ENCODE results near the gene PDE4C.

The PDE4C gene

GRCh38 chr19:18249834-18250233, 23.6 kb upstream of the PDE4C start:
- no peak for DNase-seq (ENCODE audit: low spot score in 2 of 2)
- ATAC-seq (replicated peaks; ENCODE audit: extremely low read depth, poor library complexity, severe bottlenecking) = no peak
- H3K27me3 Mint-ChIP-seq = peaks cover 44% of the 10 kb centered on the region
- H3K36me3 Mint-ChIP-seq (ENCODE audit: insufficient read depth) = peaks cover 6% of the 10 kb centered on the region
- H3K4me1 Mint-ChIP-seq = peaks cover 6% of the 10 kb centered on the region
- no peaks in the 10 kb centered on the region for H3K9me3 Mint-ChIP-seq
- no peak overlapping the region for H3K27ac Mint-ChIP-seq (ENCODE audit: low read depth)
- no peak overlapping the region for H3K4me3 Mint-ChIP-seq

GRCh38 chr19:18245297-18245696, 19.1 kb upstream of the PDE4C start:
- DNase-seq (ENCODE audit: low spot score in 2 of 2) (no peak), ATAC-seq (replicated peaks; ENCODE audit: extremely low read depth, poor library complexity, severe bottlenecking) (no peak)
- peaks cover 1% of the 10 kb centered on the region for H3K36me3 Mint-ChIP-seq (ENCODE audit: insufficient read depth)
- no peak overlapping the region for H3K4me3 Mint-ChIP-seq
- no peaks in the 10 kb centered on the region for H3K9me3 Mint-ChIP-seq
- H3K4me1 Mint-ChIP-seq = no peaks in the 10 kb centered on the region
- H3K27me3 Mint-ChIP-seq = peaks cover 10% of the 10 kb centered on the region
- H3K27ac Mint-ChIP-seq (ENCODE audit: low read depth) = no peak overlapping the region

- ATAC-seq (replicated peaks; ENCODE audit: extremely low read depth, poor library complexity, severe bottlenecking) (no peak), DNase-seq (ENCODE audit: low spot score in 2 of 2) (no peak)
- Mint-ChIP-seq H3K27me3 (peaks cover 39% of the 10 kb centered on the region), H3K27ac (ENCODE audit: low read depth) (no peak overlapping the region), H3K4me1 (no peaks in the 10 kb centered on the region), H3K36me3 (ENCODE audit: insufficient read depth) (no peaks in the 10 kb centered on the region), H3K4me3 (no peak overlapping the region), H3K9me3 (no peaks in the 10 kb centered on the region)
These were observed 13.1 kb upstream of the PDE4C start for GRCh38 chr19:18239303-18239702.

DNA sequence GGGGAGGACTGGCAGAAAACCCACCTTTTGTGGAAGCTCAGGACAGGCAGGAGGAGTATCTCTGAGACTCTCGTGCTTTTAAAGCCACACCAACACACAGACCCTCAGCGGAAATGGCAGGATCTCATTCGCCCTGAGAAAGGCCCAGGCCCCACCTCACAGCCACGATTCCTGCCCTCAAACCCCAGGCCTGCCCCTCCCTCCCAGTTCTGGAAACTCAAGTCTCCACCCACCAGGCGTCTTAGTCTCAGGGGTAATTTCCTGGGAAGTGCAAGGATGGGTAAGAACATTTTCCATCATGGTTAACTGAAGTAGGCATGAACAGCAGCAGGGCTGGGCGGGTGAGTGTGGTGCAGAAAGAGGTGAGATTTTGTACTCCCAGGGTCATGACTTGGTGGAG, 8.0 kb upstream of the PDE4C start:
- Mint-ChIP-seq H3K4me1 (no peaks in the 10 kb centered on the region), H3K27ac (ENCODE audit: low read depth) (no peak overlapping the region), H3K27me3 (peaks cover 84% of the 10 kb centered on the region), H3K4me3 (no peak overlapping the region), H3K36me3 (ENCODE audit: insufficient read depth) (peaks cover 6% of the 10 kb centered on the region), H3K9me3 (no peaks in the 10 kb centered on the region)
- ATAC-seq (replicated peaks; ENCODE audit: extremely low read depth, poor library complexity, severe bottlenecking) (no peak), DNase-seq (ENCODE audit: low spot score in 2 of 2) (no peak)

GRCh38 chr19:18233224-18233825, 7.1 kb upstream of the PDE4C start:
- peaks cover 6% of the 10 kb centered on the region for H3K36me3 Mint-ChIP-seq (ENCODE audit: insufficient read depth)
- peak; percentile 56 for ATAC-seq (replicated peaks; ENCODE audit: extremely low read depth, poor library complexity, severe bottlenecking)
- H3K27ac Mint-ChIP-seq (ENCODE audit: low read depth) = no peak overlapping the region
- peaks cover 80% of the 10 kb centered on the region for H3K27me3 Mint-ChIP-seq
- H3K4me1 Mint-ChIP-seq = no peaks in the 10 kb centered on the region
- peak in 1 of 2 donors; percentile 25 for DNase-seq (ENCODE audit: low spot score in 2 of 2)
- H3K4me3 Mint-ChIP-seq = no peak overlapping the region
- H3K9me3 Mint-ChIP-seq = no peaks in the 10 kb centered on the region

DNA sequence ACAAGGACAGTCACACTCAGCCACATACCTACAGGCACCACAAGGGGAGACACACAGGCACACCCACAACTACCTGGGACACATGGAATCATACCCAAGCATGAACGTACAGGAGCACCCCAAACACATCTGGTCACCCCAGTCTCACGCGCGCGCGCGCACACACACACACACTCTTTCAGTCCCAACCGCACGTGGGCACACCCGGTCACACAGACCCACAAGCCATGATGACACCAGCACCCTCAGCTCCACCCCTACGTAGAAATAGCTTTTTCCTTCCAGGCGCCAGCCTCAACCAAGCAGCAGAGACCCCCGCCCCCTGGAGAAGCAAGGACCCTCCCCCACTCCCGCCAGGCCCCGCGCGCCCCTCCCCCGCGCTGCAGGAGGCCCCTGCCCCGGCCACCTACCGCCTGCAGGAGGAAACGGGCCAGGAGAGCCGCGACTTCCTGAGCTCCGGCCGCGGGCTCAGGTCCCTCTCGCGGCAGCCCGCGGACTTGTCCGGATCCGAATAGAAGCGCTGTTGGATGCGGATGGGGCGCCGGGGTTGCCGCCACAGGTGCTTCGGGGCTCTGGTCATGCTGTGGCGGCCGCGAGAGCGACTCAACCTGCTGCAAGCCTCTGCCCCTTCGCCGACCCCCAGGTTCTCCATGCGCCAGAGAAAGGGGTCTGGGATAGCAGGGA, 6.4 kb upstream of the PDE4C start:
- Mint-ChIP-seq H3K27me3 (peaks cover 86% of the 10 kb centered on the region), H3K4me3 (no peak overlapping the region)

GRCh38 chr19:18231775-18232174, 5.5 kb upstream of the PDE4C start:
- H3K9me3 Mint-ChIP-seq = no peaks in the 10 kb centered on the region
- DNase-seq (ENCODE audit: low spot score in 2 of 2) (no peak), ATAC-seq (replicated peaks; ENCODE audit: extremely low read depth, poor library complexity, severe bottlenecking) (no peak)
- H3K4me1 Mint-ChIP-seq = no peaks in the 10 kb centered on the region
- no peak overlapping the region for H3K27ac Mint-ChIP-seq (ENCODE audit: low read depth)
- peaks cover 6% of the 10 kb centered on the region for H3K36me3 Mint-ChIP-seq (ENCODE audit: insufficient read depth)
- no peak overlapping the region for H3K4me3 Mint-ChIP-seq
- peaks cover 90% of the 10 kb centered on the region for H3K27me3 Mint-ChIP-seq

More for the DNA sequence above, 6.4 kb upstream of the PDE4C start:
- no peaks in the 10 kb centered on the region for H3K4me1 Mint-ChIP-seq
- DNase-seq (ENCODE audit: low spot score in 2 of 2) (no peak), ATAC-seq (replicated peaks; ENCODE audit: extremely low read depth, poor library complexity, severe bottlenecking) (no peak)
- no peak overlapping the region for H3K27ac Mint-ChIP-seq (ENCODE audit: low read depth)
- peaks cover 6% of the 10 kb centered on the region for H3K36me3 Mint-ChIP-seq (ENCODE audit: insufficient read depth)
- no peaks in the 10 kb centered on the region for H3K9me3 Mint-ChIP-seq

DNA sequence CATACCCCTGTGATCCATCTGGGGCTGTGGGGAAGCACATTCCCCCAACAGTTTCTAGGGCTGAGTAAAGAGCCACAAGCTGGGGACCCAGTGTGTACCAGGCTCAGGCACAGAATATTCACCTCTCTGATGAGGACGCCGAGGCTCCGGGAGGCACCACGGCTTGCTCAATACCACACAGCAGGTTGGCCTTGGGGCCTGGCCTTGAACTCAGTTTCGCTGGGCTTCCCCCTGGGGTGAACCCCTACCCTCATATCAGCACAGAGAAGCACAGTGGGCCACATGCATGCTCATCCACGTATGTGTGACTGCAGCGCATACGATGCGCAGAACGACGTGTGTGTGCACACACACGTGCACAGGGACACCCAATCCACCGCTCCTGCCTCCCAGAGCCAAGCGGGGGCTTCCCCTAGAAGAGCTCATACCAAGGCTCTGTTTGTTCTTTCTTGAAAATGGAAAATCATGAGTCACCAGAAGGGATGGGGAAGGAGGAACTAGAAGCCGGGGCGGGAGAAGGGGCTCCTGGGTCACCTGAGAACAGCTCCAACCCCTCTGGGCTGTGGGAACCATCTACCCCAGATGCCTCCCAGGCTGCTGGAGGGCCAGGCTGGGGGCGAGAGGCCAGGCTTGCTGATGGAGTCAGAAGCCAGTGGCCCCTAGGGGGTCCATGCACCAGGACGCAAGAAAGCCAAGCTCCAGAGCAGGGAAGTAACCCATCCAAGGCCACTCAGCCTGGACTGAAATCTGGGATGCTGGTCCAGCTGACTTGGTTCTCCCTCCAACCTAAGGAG, 4.9 kb upstream of the PDE4C start:
- DNase-seq (ENCODE audit: low spot score in 2 of 2) (no peak), ATAC-seq (replicated peaks; ENCODE audit: extremely low read depth, poor library complexity, severe bottlenecking) (no peak)
- H3K27me3 Mint-ChIP-seq = peaks cover 90% of the 10 kb centered on the region
- H3K9me3 Mint-ChIP-seq = no peaks in the 10 kb centered on the region
- H3K36me3 Mint-ChIP-seq (ENCODE audit: insufficient read depth) = peaks cover 6% of the 10 kb centered on the region
- peak overlapping the region; percentile 53 for H3K27ac Mint-ChIP-seq (ENCODE audit: low read depth)
- no peaks in the 10 kb centered on the region for H3K4me1 Mint-ChIP-seq
- H3K4me3 Mint-ChIP-seq = no peak overlapping the region

- no peak for ATAC-seq (replicated peaks; ENCODE audit: extremely low read depth, poor library complexity, severe bottlenecking)
- Mint-ChIP-seq H3K36me3 (ENCODE audit: insufficient read depth) (peaks cover 8% of the 10 kb centered on the region), H3K27me3 (peaks cover 90% of the 10 kb centered on the region), H3K27ac (ENCODE audit: low read depth) (no peak overlapping the region), H3K9me3 (no peaks in the 10 kb centered on the region), H3K4me3 (no peak overlapping the region), H3K4me1 (peaks cover under 1% of the 10 kb centered on the region)
- DNase-seq (ENCODE audit: low spot score in 2 of 2) = no peak
These were observed 3.7 kb upstream of the PDE4C start for GRCh38 chr19:18229915-18230314.

GRCh38 chr19:18229474-18229873, 3.2 kb upstream of the PDE4C start:
- Mint-ChIP-seq H3K4me3 (no peak overlapping the region), H3K36me3 (ENCODE audit: insufficient read depth) (peaks cover 8% of the 10 kb centered on the region), H3K27me3 (peaks cover 90% of the 10 kb centered on the region), H3K4me1 (peaks cover 5% of the 10 kb centered on the region), H3K27ac (ENCODE audit: low read depth) (no peak overlapping the region), H3K9me3 (no peaks in the 10 kb centered on the region)
- DNase-seq (ENCODE audit: low spot score in 2 of 2) = no peak
- ATAC-seq (replicated peaks; ENCODE audit: extremely low read depth, poor library complexity, severe bottlenecking) = no peak

- H3K9me3 Mint-ChIP-seq = no peaks in the 10 kb centered on the region
- H3K4me3 Mint-ChIP-seq = no peak overlapping the region
- H3K27me3 Mint-ChIP-seq = peaks cover 89% of the 10 kb centered on the region
- ATAC-seq (replicated peaks; ENCODE audit: extremely low read depth, poor library complexity, severe bottlenecking) = no peak
- H3K4me1 Mint-ChIP-seq = peaks cover 14% of the 10 kb centered on the region
- DNase-seq (ENCODE audit: low spot score in 2 of 2) = no peak
- H3K36me3 Mint-ChIP-seq (ENCODE audit: insufficient read depth) = peaks cover 7% of the 10 kb centered on the region
- H3K27ac Mint-ChIP-seq (ENCODE audit: low read depth) = no peak overlapping the region
These were observed 1.6 kb upstream of the PDE4C start for GRCh38 chr19:18227781-18228271.

GRCh38 chr19:18226956-18227780, 930 bp upstream of the PDE4C start:
- Mint-ChIP-seq H3K4me1 (peaks cover 14% of the 10 kb centered on the region), H3K27me3 (peaks cover 89% of the 10 kb centered on the region), H3K36me3 (ENCODE audit: insufficient read depth) (peaks cover 7% of the 10 kb centered on the region), H3K9me3 (no peaks in the 10 kb centered on the region), H3K4me3 (no peak overlapping the region), H3K27ac (ENCODE audit: low read depth) (no peak overlapping the region)
- ATAC-seq (replicated peaks; ENCODE audit: extremely low read depth, poor library complexity, severe bottlenecking) = no peak
- DNase-seq (ENCODE audit: low spot score in 2 of 2) = no peak

Measured in central memory CD8-positive, alpha-beta T cell (primary cell).